GM20431 (cell line): Measurements from ENCODE around the gene SERINC2.

Source experiments
- in situ Hi-C: fragments of 300-500 bp; cut with MseI, MboI; formaldehyde crosslinking; loops from one replicate; pipeline ENCODE4 v1.15.0; 2020; ENCODE audit warnings: low sequenced_read_pairs; ENCODE audit not compliant: unreplicated experiment

Gene SERINC2

DNA sequence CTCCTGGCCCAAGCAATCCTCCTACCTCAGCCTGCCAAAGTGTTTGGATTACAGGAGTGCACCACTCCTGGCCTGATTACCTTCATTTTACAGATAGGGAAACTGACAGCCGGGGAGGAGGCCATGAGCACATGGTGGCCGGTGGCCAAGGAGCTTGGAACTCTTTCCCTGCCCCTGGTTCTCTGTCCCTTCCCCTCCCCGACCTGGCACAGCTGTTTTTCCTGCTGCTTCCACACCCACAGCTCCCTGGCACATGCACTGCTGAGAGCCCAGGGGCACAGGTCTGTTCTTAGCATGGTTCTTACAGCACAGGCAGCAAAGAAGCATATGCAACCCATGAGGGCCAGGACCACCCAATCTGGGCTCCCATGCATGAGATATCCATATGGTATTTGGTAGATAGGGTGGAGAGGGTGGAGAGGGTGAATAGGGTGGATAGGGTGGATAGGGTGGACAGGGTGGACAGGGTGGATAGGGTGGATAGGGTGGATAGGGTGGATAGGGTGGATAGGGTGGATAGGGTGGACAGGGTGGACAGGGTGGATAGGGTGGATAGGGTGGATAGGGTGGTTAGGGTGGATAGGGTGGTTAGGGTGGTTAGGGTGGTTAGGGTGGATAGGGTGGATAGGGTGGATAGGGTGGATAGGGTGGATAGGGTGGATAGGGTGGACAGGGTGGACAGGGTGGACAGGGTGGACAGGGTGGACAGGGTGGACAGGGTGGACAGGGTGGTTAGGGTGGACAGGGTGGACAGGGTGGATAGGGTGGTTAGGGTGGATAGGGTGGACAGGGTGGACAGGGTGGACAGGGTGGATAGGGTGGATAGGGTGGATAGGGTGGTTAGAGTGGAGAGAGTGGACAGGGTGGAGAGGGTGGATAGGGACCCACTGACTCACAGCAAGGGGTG is 18.6 kb downstream of the SERINC2 start:
- in situ Hi-C loops = loop anchor here (25.0 kb wide), 1 partner anchor 106 kb away; no protein-coding TSS in a partner anchor

- in situ Hi-C loops = loop anchor here (25.0 kb wide), 1 partner anchor 105 kb away; no protein-coding TSS in a partner anchor
These were observed 19.8 kb downstream of the SERINC2 start for GRCh38 chr1:31432592-31433395.

DNA sequence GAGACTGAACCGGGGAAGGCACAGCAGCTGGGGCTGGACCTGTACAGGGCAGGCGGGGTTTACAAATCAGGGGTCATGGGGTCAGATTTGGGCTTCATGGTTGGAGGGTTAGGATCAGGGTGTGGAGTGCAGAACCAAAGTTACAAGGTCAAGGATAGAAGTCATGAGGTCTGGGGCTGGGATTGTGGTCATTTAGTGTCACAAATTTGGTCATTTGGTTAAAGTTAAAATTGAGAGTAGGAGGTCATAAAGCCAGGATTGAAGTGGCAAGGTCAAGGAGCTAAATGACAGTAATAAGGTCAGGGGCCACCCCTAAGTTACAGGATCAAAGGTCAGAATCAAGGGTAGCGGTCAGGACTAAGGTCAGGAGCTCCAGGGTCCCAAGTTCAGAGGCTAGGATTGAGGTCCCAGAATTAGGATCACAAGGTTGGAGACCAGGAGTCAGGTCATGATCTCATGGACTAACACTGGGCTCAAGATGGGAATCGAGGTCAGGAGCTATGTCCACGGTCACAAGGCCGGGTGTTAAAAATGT is 20.4 kb downstream of the SERINC2 start:
- in situ Hi-C loops = loop anchor here (25.0 kb wide), 1 partner anchor 104 kb away; no protein-coding TSS in a partner anchor

GRCh38 chr1:31434101-31434871 is 21.3 kb downstream of the SERINC2 start:
- in situ Hi-C loops = loop anchor here (25.0 kb wide), 1 partner anchor 103 kb away; no protein-coding TSS in a partner anchor

DNA sequence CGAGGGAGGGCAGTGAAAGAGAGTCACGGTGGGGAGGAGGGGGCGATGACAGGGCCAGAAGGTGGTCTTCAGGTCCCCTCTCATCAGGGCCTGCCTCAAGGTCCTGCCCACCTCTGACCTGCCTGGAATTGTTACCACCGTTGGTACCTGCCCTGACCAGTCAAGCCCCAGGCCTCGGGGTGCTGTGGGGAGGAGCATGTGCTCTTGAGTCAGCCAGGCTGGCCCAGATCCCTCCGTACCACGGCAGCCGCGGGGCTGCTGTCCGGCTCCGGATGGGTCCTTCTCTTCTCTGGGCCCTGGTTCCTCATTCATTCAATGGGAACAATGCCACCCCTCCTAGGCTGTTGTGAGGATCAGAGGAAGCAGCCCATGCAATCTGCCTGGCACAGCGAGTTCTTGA is 22.0 kb downstream of the SERINC2 start:
- in situ Hi-C loops = loop anchor here (25.0 kb wide), 1 partner anchor 102 kb away; no protein-coding TSS in a partner anchor

DNA sequence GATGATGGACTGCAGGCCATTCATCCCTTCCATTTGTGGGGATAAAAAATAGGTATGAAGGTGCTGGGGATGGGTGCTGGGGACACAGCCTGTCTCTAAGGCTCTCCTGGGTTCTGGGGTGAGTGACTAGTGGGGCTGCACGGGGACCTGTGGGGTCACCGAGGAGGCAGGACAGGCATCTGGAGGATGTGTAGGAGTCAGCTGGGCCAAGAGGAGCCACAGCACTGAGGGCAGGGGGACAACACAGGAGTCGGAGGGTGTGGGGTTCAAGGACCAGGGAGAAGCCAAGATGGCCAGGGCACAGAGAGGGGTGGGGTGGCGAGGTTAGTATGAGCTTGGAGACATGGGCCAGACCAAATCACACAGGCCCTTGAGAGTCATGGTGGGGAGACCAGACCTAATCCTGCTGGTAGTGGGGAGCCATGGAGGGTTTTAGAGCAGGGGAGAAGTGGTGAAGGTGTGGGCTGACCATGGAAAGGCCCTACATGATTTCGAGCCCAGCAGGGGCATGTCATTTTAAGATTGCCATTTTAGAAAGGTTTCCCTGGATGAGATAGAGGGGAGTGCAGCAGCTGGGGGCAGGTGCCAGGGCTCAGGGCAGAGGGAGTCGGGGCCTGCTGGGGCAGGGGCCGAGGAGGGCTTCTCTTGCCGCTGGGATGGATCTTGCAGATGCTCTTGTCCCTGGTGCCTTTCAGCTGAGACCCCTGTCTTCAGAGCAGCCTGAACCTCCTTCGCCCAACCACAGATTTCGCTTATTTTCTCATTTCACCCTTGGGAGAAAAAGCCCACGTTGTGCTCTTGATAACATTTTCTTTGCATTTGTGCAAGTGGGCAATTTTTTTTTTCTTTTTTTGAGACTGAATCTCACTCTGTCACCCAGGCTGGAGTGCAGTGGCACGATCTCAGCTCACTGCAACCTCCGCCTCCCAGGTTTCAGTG is 22.7 kb downstream of the SERINC2 start:
- in situ Hi-C loops = loop anchor here (25.0 kb wide), 1 partner anchor 102 kb away; no protein-coding TSS in a partner anchor

- in situ Hi-C loops = loop anchor here (25.0 kb wide), 1 partner anchor 100 kb away; no protein-coding TSS in a partner anchor
These were observed 23.8 kb downstream of the SERINC2 start for GRCh38 chr1:31436596-31437432.

DNA sequence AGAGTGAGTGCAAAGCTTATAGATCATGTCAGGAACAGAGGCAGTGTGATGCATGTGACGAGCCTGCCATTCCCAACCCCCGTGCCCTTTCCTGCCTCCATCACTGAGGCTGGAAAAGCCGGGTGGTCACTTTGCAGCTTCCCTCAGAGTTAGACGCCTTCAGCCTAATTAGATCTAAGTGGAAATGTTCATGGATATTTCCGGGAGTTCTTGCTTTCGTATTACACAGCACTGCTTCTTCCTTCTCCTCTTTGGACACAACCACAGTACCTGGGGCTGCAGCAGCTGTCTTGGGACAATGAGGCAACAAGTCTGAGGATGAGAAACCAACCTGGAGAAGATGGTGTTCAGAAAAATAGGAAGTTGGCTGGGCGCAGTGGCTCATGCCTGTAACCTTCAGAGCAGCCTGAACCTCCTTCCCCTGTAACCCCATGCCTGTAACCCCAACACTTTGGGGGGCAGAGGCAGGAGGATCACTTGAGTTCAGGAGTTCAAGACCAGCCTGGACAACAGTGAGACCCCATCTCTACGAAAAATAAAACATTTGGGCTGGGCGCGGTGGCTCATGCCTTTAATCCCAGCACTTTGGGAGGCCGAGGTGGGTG is 24.5 kb downstream of the SERINC2 start:
- in situ Hi-C loops = loop anchor here (25.0 kb wide), 1 partner anchor 100 kb away; no protein-coding TSS in a partner anchor

- in situ Hi-C loops = loop anchor here (25.0 kb wide), 1 partner anchor 98 kb away; no protein-coding TSS in a partner anchor
These were observed 26.3 kb downstream of the SERINC2 start for GRCh38 chr1:31439276-31439675.

DNA sequence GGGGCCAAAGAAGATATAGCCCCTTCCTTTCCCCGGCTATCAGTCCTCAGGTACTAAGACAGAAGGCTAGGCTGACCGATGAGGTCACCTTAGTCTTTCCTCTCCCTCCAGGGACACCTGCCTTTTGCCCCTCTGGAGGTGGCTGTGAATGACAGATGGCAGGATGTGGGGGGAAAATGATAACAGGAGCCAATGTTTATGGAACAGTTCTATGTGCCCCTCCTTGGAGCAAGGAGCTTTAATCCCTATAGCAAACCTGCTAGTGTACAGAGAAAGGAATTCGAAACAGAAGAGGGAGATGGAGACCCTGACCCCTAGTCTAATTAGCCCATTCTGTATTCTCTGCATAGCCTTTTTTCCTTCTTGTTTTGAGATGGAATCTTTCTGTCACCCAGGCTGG is 28.1 kb downstream of the SERINC2 start:
- in situ Hi-C loops = loop anchor here (25.0 kb wide), 1 partner anchor 96 kb away; no protein-coding TSS in a partner anchor

DNA sequence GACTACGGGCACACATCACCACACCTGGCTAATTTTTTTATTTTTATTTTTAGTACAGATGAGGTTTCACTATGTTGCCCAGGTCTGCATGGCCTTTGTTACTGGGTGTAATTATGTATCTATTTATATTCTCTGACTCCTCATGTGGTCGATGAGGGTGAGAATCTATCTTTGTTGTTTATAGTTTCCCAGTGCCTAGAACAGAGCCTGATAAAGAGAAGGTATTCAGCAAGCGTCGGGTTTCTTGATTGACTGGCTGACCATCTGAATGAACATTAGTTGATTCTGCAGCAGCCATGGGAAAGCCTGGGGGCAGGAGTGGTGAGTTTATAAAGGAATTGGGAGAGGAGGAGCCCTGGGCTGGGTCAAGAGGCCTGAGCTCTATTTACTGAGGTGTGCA is 28.5 kb downstream of the SERINC2 start:
- in situ Hi-C loops = loop anchor here (25.0 kb wide), 1 partner anchor 96 kb away; no protein-coding TSS in a partner anchor

DNA sequence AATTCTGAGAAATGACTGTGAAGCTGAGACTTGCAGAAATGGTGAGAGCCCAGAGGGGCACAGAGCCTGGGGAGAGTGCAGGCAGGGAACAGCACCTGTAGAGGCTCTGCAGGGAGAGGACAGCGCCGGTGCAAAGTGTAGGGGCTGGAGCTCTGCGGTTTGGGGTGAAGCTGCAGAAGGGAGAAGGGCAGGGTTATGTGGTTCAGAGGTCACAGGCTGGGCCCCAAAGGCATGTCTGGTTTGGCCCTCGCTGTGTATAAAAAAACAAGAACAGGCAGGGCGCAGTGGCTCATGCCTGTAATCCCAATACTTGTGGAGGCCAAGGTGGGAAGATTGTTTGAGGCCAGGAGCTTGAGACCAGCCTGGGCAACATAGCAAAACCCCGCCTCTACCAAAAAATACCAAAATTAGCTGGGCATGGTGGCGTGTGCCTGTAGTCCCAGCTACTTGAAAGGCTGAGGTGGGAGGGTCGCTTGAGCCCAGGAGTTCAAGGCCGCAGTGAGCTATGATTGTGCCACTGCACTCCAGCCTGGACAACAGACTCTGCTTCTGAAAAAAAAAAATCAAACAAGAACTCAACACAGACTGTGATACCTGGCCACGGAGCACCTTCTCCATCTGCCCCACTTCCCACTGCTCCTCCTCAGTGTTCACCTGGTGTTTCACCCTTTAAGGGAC is 29.1 kb downstream of the SERINC2 start:
- in situ Hi-C loops = loop anchor here (25.0 kb wide), 1 partner anchor 95 kb away; no protein-coding TSS in a partner anchor

GRCh38 chr1:31442648-31442994 is 29.6 kb downstream of the SERINC2 start:
- in situ Hi-C loops = loop anchor here (25.0 kb wide), 1 partner anchor 95 kb away; no protein-coding TSS in a partner anchor

DNA sequence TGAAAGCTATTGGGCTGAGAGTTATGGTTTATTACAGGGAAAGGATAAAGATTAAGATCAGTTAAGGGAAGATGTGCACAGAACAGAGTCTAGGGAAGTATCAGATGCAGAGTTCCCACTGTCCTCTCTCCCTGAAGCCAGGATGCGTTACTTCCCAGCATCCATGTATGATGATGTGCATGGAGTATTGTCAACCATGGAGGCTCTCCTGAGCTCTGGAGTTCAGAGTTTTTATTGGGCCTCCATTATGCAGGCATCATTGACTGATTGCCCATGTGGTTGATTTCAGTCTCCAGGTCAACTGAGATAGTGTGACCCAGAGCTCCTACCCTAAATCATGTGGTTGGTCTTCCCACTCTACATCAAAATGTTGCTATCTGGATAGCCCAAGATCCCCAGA is 30.7 kb downstream of the SERINC2 start:
- in situ Hi-C loops = loop anchor here (25.0 kb wide), 1 partner anchor 94 kb away; no protein-coding TSS in a partner anchor

- in situ Hi-C loops = loop anchor here (25.0 kb wide), 1 partner anchor 92 kb away; no protein-coding TSS in a partner anchor
These were observed 31.9 kb downstream of the SERINC2 start for GRCh38 chr1:31444725-31445448.
